GM18870 (cell line): ENCODE measurements around the gene TMTC1.
A peak's percentile ranks its signal among the peaks of the same experiment; 100 is the strongest.

Source experiments
- ATAC-seq: cut with Tn5 transposase; IDR thresholded peaks from one replicate; pipeline ENCODE4 v1.9.1; 2021; ENCODE audit warnings: moderate library complexity; ENCODE audit not compliant: unreplicated experiment

TMTC1 gene

DNA sequence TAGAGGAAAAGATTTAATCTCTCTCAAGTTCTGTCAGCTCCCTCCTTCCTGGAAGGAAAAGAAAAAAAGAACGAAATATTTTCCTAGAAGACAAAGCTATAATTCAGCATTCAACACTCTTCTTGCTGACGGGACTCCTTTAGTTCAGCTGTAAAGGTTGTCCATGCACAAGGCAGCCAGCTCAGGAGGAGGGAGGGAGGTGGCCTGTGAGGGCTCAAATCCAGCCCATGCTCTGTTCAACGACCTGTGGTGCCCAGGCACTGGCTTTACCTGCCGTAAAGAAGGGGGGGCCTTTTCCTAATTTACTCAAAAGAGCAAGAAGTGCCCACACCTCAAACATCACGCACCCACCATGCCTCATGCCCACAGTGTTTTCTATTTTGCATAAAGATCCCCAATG, 109.3 kb downstream of the TMTC1 start:
- no peak for ATAC-seq

DNA sequence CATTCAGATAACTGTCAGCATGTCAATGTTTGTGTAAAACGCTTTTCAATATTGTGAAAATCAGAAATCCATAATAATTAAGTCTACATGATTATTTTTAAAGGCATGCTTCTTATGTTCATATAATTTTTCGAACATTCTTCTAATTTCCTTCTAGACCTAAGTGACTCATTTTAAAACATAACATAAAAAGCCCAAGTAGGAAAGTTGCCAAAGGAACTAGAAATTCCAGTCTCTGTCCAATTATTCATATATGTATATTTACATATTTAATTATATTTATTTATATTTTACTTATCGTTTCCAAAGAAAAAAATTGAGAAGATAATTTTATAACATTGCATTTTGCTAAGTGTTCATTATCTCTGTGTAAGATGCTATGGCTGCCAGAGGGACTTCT, 110.4 kb downstream of the TMTC1 start:
- ATAC-seq, result no peak

DNA sequence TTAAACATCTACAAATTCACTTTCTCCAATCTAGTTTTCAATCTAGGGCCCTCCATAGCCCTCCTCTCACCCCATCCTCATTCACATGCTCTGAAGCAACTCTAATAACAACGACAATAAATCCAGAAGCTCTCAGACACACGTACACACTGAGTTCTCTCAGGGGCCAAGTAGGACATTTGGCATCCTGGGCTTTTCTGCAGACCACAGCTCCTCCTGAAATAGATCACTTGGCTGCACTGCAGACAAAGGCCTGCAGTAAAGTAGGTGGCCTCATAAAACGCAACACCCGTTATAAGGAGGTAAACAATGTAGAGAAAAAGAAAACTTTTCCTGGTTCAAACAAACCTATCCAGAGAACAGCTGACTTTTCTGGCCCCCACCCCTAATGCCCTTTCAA, 111.2 kb downstream of the TMTC1 start:
- ATAC-seq, result no peak

DNA sequence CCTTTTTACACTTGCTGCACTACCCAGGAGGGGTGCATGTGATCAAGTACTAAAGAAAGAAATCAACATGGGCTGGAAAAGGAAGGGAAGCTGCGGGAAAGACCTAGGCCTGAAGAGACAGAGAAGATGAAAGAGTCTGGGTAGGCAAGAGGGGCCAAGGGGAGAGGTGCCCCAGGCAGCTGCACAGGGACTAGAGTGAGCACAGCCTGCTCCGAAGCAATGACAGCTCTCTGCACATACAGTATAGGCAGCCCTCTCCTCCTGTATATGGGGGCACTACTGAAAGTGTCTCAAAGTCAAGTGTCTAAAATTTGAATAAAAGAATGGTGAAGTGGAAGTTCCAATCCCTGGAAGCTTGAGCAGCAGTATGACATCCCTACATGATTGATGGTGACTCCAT, 112.0 kb downstream of the TMTC1 start:
- ATAC-seq, result no peak

DNA sequence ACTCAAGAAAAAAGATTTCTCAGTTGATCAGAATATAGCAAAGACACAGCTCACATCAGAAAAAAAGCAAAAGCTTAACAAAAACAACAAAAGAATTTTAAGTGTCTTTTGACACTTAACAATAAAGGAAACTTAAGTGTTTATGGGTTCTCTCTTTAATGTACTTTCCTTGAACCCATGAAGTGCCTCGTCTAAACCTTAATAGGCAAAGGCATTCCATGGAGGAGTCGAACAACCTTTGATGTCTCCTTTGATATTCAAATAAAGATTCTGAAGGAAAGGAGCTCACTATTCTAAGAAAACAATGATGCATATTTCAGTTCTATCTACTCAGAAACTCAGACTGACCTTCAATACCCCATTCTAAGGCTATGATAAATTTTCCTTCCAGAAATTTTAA, 116.7 kb downstream of the TMTC1 start:
- no peak for ATAC-seq

DNA sequence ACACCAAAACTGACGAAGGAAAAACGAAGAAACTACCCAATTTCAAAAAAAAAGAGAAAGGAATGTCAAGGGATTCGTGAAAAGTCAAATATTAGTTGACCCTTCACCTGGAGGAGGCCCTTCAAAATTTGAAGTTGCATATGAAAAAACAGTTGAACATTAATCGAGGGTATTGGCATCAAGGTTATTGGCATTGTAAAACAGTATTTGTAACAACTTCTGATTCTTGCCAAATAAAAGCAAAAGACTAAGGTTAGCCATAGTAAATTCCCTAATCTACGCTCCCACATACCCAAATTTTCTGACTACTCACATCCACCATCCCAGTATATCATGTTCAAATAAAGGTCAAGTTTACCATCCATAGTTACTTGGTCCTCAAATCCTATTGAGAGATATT, 118.6 kb downstream of the TMTC1 start:
- ATAC-seq, result no peak

DNA sequence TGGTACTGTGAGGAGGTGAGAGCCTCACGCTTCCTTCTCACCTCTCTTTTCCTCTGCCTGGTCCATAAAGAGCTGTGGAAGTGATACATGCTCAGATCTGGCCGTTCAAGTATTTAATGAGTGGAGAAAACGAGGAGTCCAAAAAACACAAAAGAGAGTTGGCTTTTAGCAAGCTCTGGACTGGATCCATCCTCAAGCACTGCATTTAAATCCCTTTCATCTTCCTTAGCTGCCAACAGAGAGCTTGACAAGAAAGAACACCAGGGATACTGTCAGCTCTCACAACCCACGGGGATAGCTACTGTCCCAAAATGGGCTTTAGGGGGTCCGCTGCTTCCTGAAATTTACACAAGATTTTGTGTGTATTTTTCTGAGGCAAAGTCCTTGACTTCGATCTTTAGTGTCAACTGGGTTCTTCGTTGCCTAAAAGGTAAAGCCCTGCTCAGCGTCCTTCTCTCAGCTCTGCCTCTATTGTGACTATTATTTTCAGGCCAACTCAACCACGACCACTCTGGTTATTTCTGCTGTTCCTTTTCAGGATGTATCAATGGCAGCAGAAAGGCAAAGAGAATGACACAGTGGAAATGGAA, 120.9 kb downstream of the TMTC1 start:
- ATAC-seq, result no peak

DNA sequence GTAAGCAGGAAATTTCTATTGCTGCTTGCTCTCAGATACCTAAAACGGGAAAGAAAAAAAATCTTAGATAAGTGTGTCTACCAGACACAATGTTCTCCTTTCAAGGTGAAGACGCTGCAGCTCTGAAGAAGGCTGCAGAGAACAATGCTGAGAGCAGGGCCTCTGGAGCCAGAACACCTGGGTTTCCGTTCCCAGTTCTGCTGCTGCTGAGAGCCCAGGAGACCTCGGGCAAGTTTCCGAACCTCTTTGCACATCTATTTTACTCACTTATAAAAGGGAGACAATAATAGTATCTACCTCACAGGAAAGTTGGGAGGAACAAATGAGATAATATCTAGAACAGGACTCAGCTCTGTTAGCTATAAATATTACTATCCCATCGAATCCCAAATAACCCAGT, 122.9 kb downstream of the TMTC1 start:
- no peak for ATAC-seq

DNA sequence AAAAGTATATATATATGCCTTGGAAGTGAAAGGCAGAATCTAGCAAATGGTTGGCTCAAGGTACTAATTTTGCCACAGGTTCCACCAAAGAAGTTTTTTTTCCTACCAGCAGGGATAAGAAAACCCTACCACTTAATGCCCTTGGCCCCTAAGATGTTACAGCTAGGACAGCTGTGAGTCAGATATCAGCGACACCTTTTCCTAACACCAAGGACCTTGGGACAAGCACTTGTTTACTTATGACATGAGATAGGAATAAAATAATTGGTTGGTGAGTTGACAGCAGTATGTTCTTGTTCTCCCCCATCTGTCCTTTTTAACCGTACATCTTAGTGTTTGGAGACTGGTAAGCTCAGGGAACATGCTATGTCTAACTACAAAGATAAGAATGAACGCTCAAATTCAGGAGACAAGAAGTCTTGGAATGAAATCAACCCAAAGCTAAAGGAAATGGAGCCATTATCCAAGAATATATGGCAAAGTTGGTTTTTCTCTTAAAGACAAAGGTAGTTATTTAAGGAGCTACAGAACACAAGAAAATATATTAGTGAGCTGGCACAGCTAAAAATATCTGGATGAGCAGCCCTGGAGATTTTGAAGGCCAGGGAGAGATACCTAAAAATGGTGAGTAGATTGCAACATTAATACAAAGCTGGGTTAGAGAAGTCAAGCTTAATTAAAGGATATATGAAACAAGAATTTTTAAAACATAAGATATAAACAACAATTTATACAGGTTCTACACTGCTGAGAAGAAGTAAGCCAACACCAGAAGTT, 126.8 kb downstream of the TMTC1 start:
- ATAC-seq, result no peak

DNA sequence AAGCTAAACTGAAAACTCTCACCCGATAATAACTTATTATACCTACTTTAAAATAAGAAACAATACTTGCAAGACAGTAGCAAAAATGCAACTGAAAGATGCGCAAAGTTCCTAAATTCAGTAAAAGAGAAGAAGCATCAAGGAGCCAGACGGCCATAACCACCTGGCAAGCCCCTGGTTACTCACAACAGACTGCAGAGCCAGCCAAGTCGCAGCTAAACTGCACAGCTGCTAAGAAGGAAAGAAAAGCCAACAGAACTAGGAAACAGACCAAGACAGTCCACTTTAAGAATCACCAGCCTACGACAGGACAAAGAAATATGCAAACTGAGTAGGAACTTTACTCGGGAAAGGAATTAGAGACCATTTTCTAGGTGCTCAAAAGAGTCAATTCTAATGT, 127.9 kb downstream of the TMTC1 start:
- ATAC-seq, result no peak

DNA sequence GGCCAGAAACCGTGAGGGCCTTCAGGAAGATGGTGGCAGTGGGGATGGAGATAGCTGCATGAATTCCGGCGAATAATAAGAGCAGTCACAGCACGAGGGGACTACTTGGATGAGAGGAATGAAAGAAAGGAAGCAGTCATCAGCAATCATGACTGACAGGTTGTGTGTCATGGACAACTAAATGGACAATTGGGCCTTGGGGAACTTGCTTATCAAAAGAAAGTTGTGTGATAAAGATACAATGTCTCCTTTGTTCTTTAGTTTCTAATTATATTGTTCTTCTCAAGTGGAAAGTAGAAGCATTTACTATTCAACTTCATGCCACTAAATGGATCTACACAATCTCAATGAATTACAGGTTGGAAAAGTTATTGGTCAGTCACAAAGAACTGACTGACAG, 130.5 kb downstream of the TMTC1 start:
- no peak for ATAC-seq

DNA sequence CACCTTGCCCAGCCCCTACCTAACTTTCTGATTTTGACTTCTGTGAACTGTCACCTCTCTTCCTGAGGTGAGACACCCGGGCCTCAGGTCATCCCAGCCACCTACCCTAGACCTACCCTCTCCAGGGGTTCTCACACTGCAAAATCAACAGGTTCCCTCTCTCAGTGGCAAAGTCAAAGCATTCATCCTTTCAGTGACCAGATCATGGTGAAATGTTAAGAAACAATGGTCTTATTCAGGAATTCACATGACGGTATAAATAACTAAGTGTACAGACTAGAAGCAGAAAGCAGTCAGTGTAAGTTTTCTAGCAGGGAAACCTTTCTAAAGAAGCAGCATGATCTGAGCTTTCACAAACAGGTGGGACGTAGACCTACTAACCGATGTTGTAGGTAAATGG, 133.4 kb downstream of the TMTC1 start:
- ATAC-seq, result no peak

DNA sequence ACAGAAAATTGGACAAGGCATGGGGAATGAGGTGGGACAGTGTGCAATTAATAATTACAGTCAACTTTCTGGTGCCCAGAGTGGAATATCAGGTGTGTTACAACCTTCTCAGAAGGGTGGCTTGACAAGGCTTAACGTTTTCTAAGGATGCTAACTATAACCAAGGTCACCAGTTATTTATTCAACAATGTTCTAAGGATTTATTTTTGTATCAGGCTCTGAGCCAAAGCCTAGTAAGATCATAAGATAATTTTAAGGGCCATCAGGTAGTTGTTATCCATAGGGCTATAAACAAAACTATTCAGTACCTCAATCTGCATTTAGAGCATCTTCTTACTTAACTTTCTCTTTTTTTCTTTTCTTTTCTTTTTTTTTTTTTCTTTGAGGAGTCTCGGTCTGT, 134.0 kb downstream of the TMTC1 start:
- ATAC-seq, result no peak

DNA sequence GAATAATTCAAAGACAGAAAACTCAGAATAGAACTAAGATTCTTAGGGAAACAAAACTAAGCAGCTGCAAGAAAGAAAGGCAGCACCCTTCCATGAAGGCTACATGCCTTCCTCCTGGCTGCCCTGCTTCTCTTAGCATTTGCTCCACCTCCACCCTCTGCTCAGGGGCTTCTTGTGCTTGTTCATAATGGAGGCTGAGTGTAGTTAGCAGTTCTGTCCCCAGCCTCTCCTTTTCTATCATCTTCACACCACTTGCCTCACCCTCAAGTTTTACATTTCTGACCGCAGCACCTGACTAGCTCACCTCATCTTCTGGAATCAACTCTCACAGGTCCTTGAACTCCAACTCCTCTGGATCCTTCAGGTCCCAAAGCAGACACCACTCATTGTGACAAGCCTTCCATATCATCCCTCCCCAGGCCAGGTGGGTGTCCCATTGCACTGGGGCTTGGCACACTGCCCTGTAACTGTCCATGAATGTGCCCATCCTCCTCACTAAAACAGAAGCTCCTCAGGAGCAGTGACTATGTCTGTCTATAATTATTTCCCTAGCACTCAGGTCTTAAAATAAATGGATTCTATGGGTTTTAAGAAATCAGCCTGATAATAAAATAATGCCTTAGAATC, 139.1 kb downstream of the TMTC1 start:
- ATAC-seq, result no peak

DNA sequence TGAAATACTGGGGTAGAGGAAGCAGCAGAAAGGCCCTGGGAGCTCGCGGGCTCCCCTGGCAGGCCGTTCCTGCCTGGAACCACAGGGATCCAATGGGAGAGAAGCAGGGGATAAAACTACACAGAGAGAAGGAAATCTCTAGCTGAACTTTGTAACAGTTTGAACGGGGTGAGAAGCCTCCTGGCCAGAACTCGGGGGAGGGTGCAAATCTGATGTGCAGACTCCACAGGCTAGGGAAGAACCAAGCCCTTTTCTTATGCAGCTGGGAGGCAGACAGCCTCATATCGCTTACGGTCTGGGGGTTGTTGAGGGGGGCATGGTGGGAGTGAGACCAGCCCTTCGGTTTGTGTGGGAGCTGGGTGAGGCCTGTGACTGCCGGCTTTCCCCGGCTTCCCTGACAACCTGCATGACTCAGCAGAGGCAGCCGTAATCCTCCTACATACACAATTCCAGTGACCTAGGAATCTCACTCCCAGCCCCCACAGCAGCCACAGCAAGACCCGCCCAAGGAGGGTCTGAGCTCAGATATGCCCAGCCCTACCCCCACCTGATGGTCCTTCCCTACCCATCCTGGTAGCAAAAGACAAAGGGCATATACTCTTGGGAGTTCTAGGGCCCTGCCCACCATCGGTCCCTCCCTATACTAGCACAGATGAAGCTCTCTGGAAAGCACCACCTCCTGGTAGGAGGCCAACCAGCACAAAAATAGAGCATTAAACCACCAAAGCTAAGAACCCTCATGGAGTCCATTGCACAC, 143.0 kb downstream of the TMTC1 start:
- no peak for ATAC-seq

DNA sequence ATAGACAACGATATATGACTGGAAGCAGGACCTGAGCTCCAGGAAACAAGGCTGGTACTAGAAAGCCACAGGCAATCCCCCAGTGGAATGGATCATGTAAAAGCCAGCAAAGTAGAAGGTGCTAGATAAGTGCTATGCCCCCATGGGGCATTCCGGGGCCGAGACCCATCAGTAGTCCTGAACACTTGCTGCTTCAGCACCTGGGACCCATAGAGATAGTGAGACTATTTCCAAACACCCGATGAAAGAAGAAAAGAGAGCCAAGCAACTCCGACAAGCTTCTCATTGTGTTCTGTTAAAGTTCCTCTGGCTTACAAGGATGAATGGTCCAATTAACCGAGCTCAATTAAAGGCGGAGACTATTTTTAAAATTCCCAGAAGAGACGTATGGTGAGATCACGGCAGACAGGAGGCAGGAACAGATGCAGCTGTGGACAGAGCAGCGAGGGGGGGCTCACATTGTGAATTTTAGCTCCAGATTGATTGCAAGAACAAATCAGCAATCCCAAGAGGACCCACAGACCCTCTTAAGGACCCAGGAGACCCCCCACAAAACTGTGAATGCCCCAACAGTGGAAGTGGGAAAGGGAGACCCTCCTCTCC, 143.7 kb downstream of the TMTC1 start:
- no peak for ATAC-seq

DNA sequence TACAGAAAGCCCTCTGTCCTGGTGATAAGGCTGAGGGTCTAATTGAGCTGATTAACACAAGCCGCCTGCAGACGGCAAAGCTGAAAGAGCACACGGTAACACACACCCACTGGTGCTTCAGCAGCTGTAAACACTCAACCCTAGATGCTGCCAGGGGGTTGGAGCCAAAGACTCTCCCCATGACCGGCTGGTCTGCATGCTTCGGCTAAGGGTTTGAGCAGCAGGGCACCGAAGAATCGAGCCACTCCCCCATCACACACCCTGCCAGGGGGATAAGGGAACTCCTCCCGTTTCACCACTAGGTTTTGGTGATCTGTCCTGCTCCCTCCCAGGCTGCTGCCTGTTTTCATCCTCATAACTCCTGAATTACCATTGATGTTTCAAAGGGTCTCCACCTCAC, 145.2 kb downstream of the TMTC1 start:
- ATAC-seq, result no peak

DNA sequence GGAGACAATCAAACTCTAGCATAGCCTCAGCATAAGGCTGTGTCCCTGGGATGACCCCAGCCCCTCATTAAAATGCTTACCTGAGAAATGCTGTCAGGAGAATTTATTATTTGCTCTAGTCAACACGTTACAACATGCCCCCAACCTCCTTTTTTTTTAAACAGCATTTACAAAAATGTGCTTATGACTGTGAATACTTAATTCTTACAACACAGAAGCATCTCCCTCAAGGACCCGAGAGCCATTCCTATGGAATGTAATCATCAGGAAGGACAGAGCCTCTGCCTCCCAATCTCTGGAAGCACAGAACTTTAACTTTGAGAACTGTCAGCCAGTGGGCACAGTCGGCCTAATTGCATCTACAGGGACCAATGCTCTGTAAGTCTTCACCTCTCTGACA, 149.7 kb downstream of the TMTC1 start:
- ATAC-seq, result no peak

DNA sequence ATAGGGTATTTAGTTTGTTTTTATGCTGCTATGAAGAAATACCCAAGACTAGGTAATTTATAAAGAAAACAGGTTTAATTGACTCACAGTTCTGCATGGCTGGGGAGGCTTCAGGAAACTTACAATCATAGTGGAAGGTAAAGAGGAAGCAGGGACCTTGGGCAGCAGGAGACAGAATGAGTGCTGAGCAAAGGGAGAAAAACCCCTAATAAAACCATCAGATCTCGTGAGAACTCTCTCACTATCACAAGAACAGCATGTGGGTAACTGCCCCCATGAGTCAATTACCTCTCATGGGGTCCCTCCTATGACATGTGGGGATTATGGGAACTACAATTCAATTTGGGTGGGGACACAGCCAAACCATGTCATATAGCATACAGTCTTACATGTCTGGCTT, 153.6 kb downstream of the TMTC1 start:
- peak; percentile 65 for ATAC-seq

DNA sequence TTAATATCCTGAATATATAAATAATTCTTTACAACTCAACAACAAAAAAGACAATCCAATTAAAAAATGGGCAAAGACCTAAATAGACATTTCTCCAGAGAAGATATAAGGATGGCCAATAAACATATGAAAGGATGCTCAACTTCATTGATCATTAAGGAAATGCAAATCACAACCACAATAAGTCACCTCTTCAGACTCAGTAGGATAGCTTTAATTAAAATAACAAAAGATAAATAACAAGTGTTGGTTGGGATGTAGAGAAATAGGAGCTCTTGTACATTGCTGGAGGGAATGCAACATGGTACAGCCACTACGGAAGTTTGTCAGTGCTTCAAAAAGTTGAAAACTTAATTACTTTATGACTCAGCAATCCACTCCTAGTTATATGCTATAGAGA, 156.5 kb downstream of the TMTC1 start:
- ATAC-seq, result no peak

DNA sequence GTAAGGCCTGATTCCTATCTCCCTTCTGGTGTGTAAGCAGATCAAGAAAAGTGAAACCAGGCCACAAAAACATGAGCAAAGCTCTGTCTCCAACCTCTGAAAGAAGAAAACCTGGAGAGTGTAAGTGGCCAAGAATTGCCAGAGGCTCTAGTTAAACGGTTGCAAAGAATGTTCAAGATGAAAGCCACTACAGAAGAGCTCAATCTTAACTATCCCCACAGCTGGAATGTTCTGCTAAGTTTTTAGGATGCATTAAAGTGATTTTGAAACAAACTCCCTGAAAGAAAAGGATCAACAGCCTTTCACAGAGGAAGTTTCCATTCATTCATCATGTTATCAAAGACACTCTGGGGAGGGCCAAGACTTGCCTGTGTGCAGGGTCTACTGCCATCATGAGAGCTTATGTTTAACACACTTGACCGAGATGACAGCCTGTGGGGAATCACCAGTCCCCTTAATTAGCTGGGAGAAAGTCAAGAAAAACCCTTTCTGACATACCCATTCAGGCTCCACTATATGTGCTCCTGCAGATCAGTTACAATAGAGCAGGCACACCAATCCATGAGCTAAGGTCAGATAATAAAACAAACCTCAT, 158.3 kb downstream of the TMTC1 start:
- no peak for ATAC-seq
